ENCODE data around the gene UIMC1.

GRCh38 chr5:176875783-176876505, 130.6 kb downstream of the UIMC1 start:
- no peak for TF ChIP-seq ZNF766 (CRISPR knock-in tag; IDR thresholded peaks at IDR 0.05; ENCODE audit: borderline replicate concordance)
- no peak for TF ChIP-seq THAP9 (CRISPR knock-in tag; IDR thresholded peaks at IDR 0.05; ENCODE audit: borderline replicate concordance)
- TF ChIP-seq NFIC (IDR thresholded peaks at IDR 0.05; ENCODE audit: low read length), result no peak
- no peak for TF ChIP-seq DZIP1 (CRISPR knock-in tag; IDR thresholded peaks at IDR 0.05)
- TF ChIP-seq ESRRA (CRISPR knock-in tag; IDR thresholded peaks at IDR 0.05; ENCODE audit: low read depth), result no peak
- TF ChIP-seq RXRA (CRISPR knock-in tag; IDR thresholded peaks at IDR 0.05), result no peak
- no peak for TF ChIP-seq KAT8 (CRISPR knock-in tag; IDR thresholded peaks at IDR 0.05)
- no peak for TF ChIP-seq EZH2 (conservative IDR thresholded peaks at IDR 0.05; ENCODE audit: low read depth, low read length)
- TF ChIP-seq SMC3 (IDR thresholded peaks at IDR 0.05; ENCODE audit: low read length), result no peak
- TF ChIP-seq FUBP1 (CRISPR knock-in tag; IDR thresholded peaks at IDR 0.05; ENCODE audit: borderline replicate concordance), result no peak
- no peak for TF ChIP-seq GABPA (IDR thresholded peaks at IDR 0.05; ENCODE audit: low read depth, low read length)
- no peak for TF ChIP-seq GABPA (CRISPR knock-in tag; IDR thresholded peaks at IDR 0.05; ENCODE audit: low read depth)
- no peak for TF ChIP-seq PBX3 (CRISPR knock-in tag; IDR thresholded peaks at IDR 0.05; ENCODE audit: borderline replicate concordance)
- TF ChIP-seq PTBP1 (IDR thresholded peaks at IDR 0.05; ENCODE audit: low read depth, low read length, poor library complexity, severe bottlenecking), result no peak
- no peak for TF ChIP-seq JUNB (CRISPR knock-in tag; IDR thresholded peaks at IDR 0.05; ENCODE audit: borderline replicate concordance)
